ENCODE results near the gene IL24.
A peak's percentile ranks its signal among the peaks of the same experiment; 100 is the strongest.
"Not testable (repeated sequence)": the region's sequence is repeated elsewhere in the genome, so short reads cannot be mapped to it uniquely, and the experiment has no call there.

IL24 gene

GRCh38 chr1:206905295-206906164 is 8.3 kb downstream of the IL24 start:
- no peak for DNase-seq

- no peak for DNase-seq
Observed at GRCh38 chr1:206907304-206907991, 10.2 kb downstream of the IL24 start.

GRCh38 chr1:206908038-206908437 is 10.8 kb downstream of the IL24 start:
- DNase-seq: no peak

- peak; percentile 7 for DNase-seq
Observed at GRCh38 chr1:206909161-206909882, 12.1 kb downstream of the IL24 start.

- no peak for DNase-seq
Observed at GRCh38 chr1:206909883-206910318, 12.7 kb downstream of the IL24 start.

- DNase-seq: peak; percentile 19
Observed at GRCh38 chr1:206911064-206911663, 13.9 kb downstream of the IL24 start.

- DNase-seq: peak; percentile 74
Observed at GRCh38 chr1:206912445-206913095, 15.3 kb downstream of the IL24 start.

GRCh38 chr1:206913766-206914537 is 16.7 kb downstream of the IL24 start:
- DNase-seq: no peak

- DNase-seq: no peak
Observed at GRCh38 chr1:206915030-206915735, 17.9 kb downstream of the IL24 start.

- no peak for DNase-seq
Observed at GRCh38 chr1:206916000-206916709, 18.9 kb downstream of the IL24 start.

- DNase-seq: no peak
Observed at GRCh38 chr1:206918076-206918475, 20.8 kb downstream of the IL24 start.

GRCh38 chr1:206921772-206922265 is 24.6 kb downstream of the IL24 start, which contains the start of gene FCMR:
FCMR (minus strand) TSS chr1:206921941; CDS start chr1:206921854, 87 bp downstream.
- DNase-seq: peak; percentile 15

- no peak for DNase-seq
Observed at GRCh38 chr1:206922524-206922923, 25.3 kb downstream of the IL24 start.

GRCh38 chr1:206923009-206923960 is 26.0 kb downstream of the IL24 start:
- DNase-seq: no peak

GRCh38 chr1:206923961-206924557 is 26.8 kb downstream of the IL24 start:
- DNase-seq: not testable (repeated sequence)

- no peak for DNase-seq
Observed at GRCh38 chr1:206924592-206925105, 27.4 kb downstream of the IL24 start.

GRCh38 chr1:206925106-206925736 is 28.0 kb downstream of the IL24 start:
- DNase-seq: no peak

- DNase-seq: no peak
Observed at GRCh38 chr1:206926286-206926685, 29.0 kb downstream of the IL24 start.
